DMS79 (cell line): ENCODE measurements around the gene CCL27.
A peak's percentile ranks its signal among the peaks of the same experiment; 100 is the strongest.

ENCODE experiments used
- DNase-seq: peaks from one replicate; lab custom pipeline; 2025; lab: John Stamatoyannopoulos, UW

The CCL27 gene

GRCh38 chr9:34627716-34628655, 34.5 kb downstream of the CCL27 start:
- no peak for DNase-seq

- no peak for DNase-seq
Measured at GRCh38 chr9:34625186-34625486, 37.3 kb downstream of the CCL27 start.

DNA sequence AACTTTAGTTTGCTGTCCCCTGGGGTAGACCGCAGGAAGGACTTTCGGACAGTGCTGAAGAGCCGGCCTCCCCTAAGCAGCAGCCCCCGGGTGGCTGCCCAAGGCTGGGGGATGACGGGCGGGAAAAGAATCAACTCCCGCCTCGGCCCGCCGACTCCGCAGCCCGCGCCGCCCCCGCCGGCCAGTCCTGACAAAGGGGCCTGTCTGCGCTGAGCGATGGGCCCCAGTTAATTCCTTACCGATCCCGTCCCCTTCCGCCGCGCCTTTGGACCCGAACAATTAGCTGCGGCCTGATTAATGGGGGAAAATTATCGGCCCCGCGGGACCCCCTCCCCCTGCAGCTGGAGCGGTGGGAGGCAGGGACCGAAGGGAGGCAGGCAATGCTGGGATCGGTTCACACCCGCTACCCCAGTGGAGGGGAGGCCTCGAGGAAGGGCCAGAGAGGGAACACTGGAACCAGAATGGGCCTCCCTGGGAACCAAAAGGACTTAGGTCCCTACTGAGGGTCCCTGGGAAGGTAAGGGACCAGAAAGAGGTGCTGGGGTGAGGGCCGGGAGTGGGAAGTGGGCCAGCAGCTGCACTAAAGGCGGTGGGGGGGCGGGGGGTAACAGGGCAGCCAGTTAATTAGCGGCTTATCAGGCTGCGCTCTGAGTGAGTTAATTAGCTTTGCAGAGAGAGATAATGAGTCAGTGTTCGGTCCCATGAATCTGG, 37.8 kb downstream of the CCL27 start:
- DNase-seq: no peak

DNA sequence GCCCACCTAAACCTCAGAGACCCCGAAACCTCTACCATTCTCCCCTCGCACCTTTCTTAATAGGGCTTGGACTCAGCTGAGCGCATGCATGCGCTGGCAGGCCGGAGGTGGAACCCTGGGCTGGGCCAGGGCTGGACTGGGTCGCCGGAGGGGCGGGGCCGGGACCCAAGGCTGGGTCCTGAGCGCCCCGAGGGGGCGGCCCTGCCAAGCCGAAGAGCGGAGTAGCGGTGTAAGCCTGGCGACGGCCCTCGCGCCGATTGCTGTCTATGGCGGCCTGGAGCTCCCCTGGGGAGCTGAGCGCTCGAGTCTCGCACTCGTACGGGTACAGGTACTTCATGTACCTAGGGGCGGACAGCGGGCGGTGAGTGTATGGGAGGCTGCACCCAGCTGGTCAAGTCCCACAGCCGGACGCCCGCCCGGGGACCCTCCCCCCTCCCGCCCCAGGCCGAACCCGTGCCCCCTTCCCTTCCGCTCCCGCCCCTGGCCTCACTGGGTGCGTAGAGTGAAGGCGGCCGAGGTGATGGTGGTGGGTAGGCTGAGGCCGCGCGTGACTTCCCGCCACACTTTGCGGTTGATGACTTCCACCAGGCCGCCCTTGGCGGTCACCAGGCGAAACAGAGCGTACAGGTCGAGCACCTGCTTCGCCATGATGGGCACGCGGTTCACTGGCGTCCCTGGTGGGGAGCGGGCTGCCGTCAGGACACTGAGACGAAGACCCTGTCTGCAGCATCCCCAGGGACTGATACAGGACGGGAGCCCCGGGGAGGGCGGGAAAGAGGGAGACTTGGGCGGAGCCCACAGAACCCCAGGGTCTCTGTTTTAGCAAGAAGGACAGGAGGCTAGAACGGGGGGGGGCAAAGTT, 38.9 kb downstream of the CCL27 start:
- DNase-seq: no peak

DNA sequence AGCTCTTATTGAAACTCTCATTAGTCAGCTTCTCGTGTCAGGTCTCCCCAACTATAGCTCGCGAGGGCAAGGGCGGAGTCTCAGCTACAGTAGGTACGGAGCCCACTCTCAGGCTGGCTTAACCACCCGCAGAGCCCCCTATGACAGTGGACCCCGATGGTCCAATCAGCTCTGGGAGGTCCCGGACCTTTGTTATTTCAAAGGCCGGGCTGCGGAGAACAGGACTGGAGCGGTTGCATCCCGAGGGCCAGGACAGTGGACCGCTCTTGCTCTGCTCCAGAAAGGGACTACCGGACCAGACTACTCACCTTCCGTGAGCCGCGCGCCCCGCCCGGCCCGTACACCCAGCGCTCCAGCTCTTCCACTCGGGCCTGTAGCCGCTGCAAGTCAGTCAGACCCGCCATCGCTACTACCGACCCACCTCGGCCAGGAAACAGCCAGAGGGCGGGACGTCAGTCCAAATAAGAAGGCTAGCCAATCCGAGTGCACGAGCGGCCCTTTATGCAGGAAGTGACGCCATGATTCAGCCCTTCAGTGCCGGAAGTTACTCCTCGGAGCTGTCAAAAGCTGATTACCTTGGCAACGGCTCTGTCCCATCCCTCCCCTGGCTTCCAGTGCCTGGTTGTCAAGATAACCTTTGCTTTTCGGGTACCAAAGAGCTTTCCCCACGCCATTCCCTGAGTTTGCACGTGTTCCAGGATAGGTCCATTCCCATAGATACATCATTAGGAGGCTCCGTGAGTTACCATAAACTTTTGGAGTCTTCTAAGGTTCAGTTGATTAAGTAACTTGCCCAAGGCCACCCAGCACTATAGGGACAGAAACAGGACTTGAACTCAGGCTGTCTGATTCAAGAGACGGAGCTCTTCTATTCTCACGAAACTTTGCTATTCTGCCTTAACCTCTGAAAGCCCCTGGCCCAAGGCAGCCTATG, 42.1 kb downstream of the CCL27 start, which contains the start of gene DCTN3:
Gene DCTN3 (minus strand): TSS at position 435 of the 934 bp plus-strand sequence. CDS start 31 bp downstream, at position 404.
- peak; percentile 89 for DNase-seq

- no peak for DNase-seq
Measured at GRCh38 chr9:34615132-34615531, 47.3 kb downstream of the CCL27 start.

DNA sequence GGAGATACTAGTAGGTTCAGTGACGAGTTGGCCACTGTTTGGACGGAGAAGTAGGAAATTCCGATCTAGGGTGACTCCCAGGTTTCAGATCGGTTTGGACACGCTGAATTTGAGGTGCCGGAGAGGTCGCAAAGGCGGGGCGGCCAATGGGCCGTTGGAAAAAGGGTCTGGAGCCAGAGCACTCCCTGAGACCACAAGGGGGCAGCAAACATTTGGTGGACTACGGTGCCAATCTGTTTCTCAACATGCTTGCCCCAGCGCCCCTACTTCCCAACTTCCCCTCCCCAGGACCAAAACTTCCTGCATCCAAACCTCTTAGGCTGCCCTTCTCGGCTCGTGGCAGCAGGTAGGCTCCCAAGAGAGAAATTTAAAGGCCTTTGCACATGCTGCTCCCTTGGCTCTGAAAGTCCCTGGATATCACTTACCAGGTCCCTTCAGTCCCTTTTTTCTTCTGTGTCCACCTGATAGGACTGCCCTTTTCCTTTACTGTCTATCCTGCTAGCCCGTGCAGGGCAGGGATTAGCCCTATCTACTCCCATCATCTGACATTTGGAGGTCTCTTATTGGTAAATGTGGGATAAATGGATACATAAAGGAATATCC, 49.6 kb downstream of the CCL27 start:
- peak; percentile 46 for DNase-seq
